Measurements from ENCODE around the gene JADE1.

JADE1 gene

DNA sequence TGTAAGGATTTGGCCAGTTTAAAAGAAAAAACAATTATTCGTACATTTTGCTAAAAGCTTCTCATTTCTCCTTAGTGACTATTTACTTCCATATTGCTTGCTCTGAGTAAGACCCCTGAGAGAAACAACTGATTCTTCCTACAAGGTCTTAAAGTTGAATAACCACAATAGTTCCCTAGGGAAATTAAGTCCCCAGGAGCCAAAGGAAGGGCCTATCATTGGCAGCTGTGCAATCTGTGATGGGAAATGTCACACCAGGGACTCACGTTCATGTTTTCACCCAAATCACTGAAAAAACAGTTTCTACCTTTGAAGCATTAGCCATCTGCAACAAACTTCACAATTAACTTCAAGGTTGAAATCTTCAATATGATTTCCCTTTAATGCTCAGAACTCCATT is 66.7 kb downstream of the JADE1 start:
- DNase-seq = no peak
- Mint-ChIP-seq H3K9me3 (no peaks in the 10 kb centered on the region), H3K27me3 (ENCODE audit: low read depth, poor library complexity) (no peaks in the 10 kb centered on the region), H3K4me1 (peaks cover 5% of the 10 kb centered on the region), H3K36me3 (ENCODE audit: low read depth) (peaks cover 29% of the 10 kb centered on the region), H3K27ac (no peak overlapping the region), H3K4me3 (no peak overlapping the region)
- TF ChIP-seq, protein P1, sequence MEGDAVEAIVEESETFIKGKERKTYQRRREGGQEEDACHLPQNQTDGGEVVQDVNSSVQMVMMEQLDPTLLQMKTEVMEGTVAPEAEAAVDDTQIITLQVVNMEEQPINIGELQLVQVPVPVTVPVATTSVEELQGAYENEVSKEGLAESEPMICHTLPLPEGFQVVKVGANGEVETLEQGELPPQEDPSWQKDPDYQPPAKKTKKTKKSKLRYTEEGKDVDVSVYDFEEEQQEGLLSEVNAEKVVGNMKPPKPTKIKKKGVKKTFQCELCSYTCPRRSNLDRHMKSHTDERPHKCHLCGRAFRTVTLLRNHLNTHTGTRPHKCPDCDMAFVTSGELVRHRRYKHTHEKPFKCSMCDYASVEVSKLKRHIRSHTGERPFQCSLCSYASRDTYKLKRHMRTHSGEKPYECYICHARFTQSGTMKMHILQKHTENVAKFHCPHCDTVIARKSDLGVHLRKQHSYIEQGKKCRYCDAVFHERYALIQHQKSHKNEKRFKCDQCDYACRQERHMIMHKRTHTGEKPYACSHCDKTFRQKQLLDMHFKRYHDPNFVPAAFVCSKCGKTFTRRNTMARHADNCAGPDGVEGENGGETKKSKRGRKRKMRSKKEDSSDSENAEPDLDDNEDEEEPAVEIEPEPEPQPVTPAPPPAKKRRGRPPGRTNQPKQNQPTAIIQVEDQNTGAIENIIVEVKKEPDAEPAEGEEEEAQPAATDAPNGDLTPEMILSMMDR (IDR thresholded peaks at IDR 0.05) = no peak

DNA sequence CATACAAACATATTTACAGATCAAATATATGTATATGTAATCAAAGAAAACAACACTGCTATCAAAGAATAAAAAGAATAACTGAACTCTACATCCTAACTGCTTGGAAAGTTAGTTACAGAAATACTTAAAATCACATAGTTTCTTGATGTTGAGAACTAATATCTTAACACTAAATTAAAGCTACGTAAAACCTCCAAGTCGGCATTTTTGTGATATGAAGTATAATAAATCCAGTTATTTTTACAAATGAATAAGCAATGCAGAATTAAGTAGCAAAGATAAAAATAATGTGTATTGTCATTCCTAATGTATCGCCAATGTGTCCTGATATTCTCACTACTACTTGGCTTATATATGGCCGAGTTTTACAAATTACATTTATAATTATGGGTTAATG is 68.4 kb downstream of the JADE1 start:
- Mint-ChIP-seq H3K4me3 (no peak overlapping the region), H3K27ac (no peak overlapping the region), H3K27me3 (ENCODE audit: low read depth, poor library complexity) (no peaks in the 10 kb centered on the region), H3K36me3 (ENCODE audit: low read depth) (peaks cover 17% of the 10 kb centered on the region), H3K4me1 (peaks cover 5% of the 10 kb centered on the region), H3K9me3 (no peaks in the 10 kb centered on the region)
- TF ChIP-seq, protein P1 (IDR thresholded peaks at IDR 0.05) = no peak
- DNase-seq = no peak

DNA sequence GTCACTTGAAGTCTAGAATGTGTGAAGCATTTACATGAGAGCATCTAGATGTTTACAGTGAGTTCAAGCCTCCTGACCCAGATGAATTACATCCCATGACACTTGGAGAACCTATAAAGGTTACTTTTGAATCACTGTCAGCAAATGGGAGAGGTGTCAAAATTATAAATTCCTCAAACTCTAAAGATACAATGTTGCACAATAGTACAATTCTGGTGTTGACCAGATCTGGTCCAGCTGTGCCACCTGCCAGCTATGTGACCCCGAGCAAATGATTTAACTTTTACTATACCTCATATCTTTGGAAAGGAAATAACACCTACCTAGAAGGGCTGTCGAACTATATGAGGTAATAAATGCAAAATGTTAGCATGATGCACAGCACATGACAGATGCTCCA is 69.8 kb downstream of the JADE1 start:
- H3K36me3 Mint-ChIP-seq (ENCODE audit: low read depth) = peaks cover 10% of the 10 kb centered on the region
- H3K4me1 Mint-ChIP-seq = peaks cover 5% of the 10 kb centered on the region
- no peak overlapping the region for H3K4me3 Mint-ChIP-seq
- H3K9me3 Mint-ChIP-seq = no peaks in the 10 kb centered on the region
- DNase-seq = no peak
- no peaks in the 10 kb centered on the region for H3K27me3 Mint-ChIP-seq (ENCODE audit: low read depth, poor library complexity)
- no peak overlapping the region for H3K27ac Mint-ChIP-seq
- TF ChIP-seq, protein P1 (IDR thresholded peaks at IDR 0.05) = no peak

DNA sequence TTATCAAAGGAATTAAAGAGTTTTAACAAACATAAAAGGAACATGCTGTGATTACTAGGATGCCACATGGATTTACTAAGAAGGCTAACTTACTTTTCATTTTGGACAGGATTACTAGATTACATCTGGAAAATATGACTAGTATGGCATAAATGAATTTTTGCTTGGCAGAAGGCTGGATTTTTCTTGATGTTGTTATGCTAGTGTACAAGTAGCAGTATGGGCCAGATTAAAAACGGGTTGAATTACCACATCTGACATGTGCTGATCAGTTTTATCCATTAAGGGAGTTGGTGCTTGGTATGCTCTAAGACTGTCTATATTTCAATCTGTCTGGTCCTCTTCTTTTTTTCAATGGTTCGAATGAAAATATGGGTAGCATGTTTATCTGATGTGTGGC is 70.5 kb downstream of the JADE1 start:
- TF ChIP-seq, protein P1 (IDR thresholded peaks at IDR 0.05) = no peak
- Mint-ChIP-seq H3K36me3 (ENCODE audit: low read depth) (peaks cover 10% of the 10 kb centered on the region), H3K4me3 (no peak overlapping the region), H3K27me3 (ENCODE audit: low read depth, poor library complexity) (no peaks in the 10 kb centered on the region), H3K9me3 (no peaks in the 10 kb centered on the region), H3K27ac (no peak overlapping the region), H3K4me1 (peaks cover 5% of the 10 kb centered on the region)
- no peak for DNase-seq

- Mint-ChIP-seq H3K27me3 (ENCODE audit: low read depth, poor library complexity) (no peaks in the 10 kb centered on the region), H3K4me1 (peaks cover 5% of the 10 kb centered on the region), H3K9me3 (no peaks in the 10 kb centered on the region), H3K36me3 (ENCODE audit: low read depth) (peaks cover 10% of the 10 kb centered on the region), H3K4me3 (no peak overlapping the region), H3K27ac (no peak overlapping the region)
- TF ChIP-seq, protein P1 (IDR thresholded peaks at IDR 0.05) = no peak
- no peak for DNase-seq
These were observed 71.2 kb downstream of the JADE1 start for GRCh38 chr4:128880662-128881061.

GRCh38 chr4:128904821-128905220 is 95.3 kb downstream of the JADE1 start:
- no peaks in the 10 kb centered on the region for H3K9me3 Mint-ChIP-seq
- H3K27ac Mint-ChIP-seq = no peak overlapping the region
- DNase-seq = no peak
- no peak overlapping the region for H3K4me3 Mint-ChIP-seq
- no peaks in the 10 kb centered on the region for H3K27me3 Mint-ChIP-seq (ENCODE audit: low read depth, poor library complexity)
- peaks cover 9% of the 10 kb centered on the region for H3K36me3 Mint-ChIP-seq (ENCODE audit: low read depth)
- TF ChIP-seq, protein P1 (IDR thresholded peaks at IDR 0.05) = no peak
- no peaks in the 10 kb centered on the region for H3K4me1 Mint-ChIP-seq
